PC-3 (cell line): ENCODE data around the gene TMEM150A. TPM values are rescaled to one million over a fixed set of nuclear protein-coding genes. Genes with fewer than 3 reads are reported as not detected.

Source experiments
- ATAC-seq: fragments of 200-7000 bp; cut with Tn5 transposase; 2 replicates; pipeline ENCODE4 v1.9.1; 2020; ENCODE audit warnings: mild to moderate bottlenecking, moderate library complexity
- BruUV-seq: library from RNA; stranded (reverse); fragments of 400-500 nt; replicated peaks from 2 replicates; lab custom pipeline; 2021; lab: Mats Ljungman, UMichigan
- CTCF ChIA-PET: fragments of 300-600 bp; sonication (Branson Sonifier 250); formaldehyde crosslinking; loops from one replicate; lab custom pipeline; 2022; ENCODE audit warnings: antibody characterized with exemption; lab: Charles Lee
- POLR2A ChIA-PET: fragments of 300-600 bp; sonication (Branson Sonifier 250); formaldehyde crosslinking; loops from one replicate; lab custom pipeline; 2022; ENCODE audit warnings: antibody characterized with exemption; ENCODE audit not compliant: unreplicated experiment; lab: Charles Lee
- DNase-seq: peaks from one replicate; pipeline ENCODE4 v3.0.0-alpha.2; 2015
- H2AFZ ChIP-seq: fragments of 300-600 bp; sonication (generic); 2 replicates; pipeline ENCODE4 v1.6.0; 2016; ENCODE audit warnings: antibody characterized with exemption, low read length
- H3F3A ChIP-seq: fragments of 300-600 bp; sonication (generic); one replicate; pipeline ENCODE4 v1.6.0; 2017; ENCODE audit warnings: antibody characterized with exemption, low read length, control low read depth, mild to moderate bottlenecking; ENCODE audit not compliant: unreplicated experiment
- H3K27ac ChIP-seq: fragments of 300-600 bp; sonication (generic); 2 replicates; pipeline ENCODE4 v1.5.1; 2016; ENCODE audit warnings: mild to moderate bottlenecking, low read length
- H3K27me3 ChIP-seq: fragments of 300-600 bp; sonication (generic); 2 replicates; pipeline ENCODE4 v1.6.1; 2016; ENCODE audit warnings: low read length, mixed read lengths
- H3K36me3 ChIP-seq: fragments of 300-600 bp; sonication (generic); 2 replicates; pipeline ENCODE4 v1.6.1; 2016; ENCODE audit warnings: low read depth, mixed run types, low read length, mixed read lengths
- H3K4me1 ChIP-seq: fragments of 300-600 bp; sonication (generic); 2 replicates; pipeline ENCODE4 v1.5.1; 2016; ENCODE audit warnings: low read length; ENCODE audit not compliant: insufficient read depth
- H3K4me2 ChIP-seq: fragments of 300-600 bp; sonication (generic); 2 replicates; pipeline ENCODE4 v1.6.0; 2016; ENCODE audit warnings: low read length
- H3K4me3 ChIP-seq: fragments of 300-600 bp; sonication (generic); 2 replicates; pipeline ENCODE4 v1.5.1; 2016; ENCODE audit warnings: mild to moderate bottlenecking, low read length, mixed read lengths
- H3K79me2 ChIP-seq: fragments of 300-600 bp; sonication (generic); 2 replicates; pipeline ENCODE4 v1.6.1; 2017; ENCODE audit warnings: low read length, mixed read lengths
- H3K9ac ChIP-seq: fragments of 300-600 bp; sonication (generic); 2 replicates; pipeline ENCODE4 v1.6.0; 2016; ENCODE audit warnings: mild to moderate bottlenecking, low read length
- H3K9me2 ChIP-seq: fragments of 300-600 bp; sonication (generic); replicated peaks from 2 replicates; pipeline ENCODE4 v1.6.1; 2016; ENCODE audit warnings: mixed run types, low read length, mixed read lengths
- H3K9me3 ChIP-seq: fragments of 300-600 bp; sonication (generic); 2 replicates; pipeline ENCODE4 v1.6.1; 2016; ENCODE audit warnings: low read length, mixed read lengths
- H4K20me1 ChIP-seq: fragments of 300-600 bp; sonication (generic); 2 replicates; pipeline ENCODE4 v1.6.1; 2016; ENCODE audit warnings: low read length, mixed read lengths
- EZH2 ChIP-seq: fragments of 300-600 bp; sonication (generic); IDR thresholded peaks from one replicate; pipeline ENCODE4 v1.6.1; 2017; ENCODE audit warnings: antibody characterized with exemption, mild to moderate bottlenecking, low read length; ENCODE audit not compliant: unreplicated experiment
- EZH2phosphoT487 ChIP-seq: fragments of 300-600 bp; sonication (generic); IDR thresholded peaks from 2 replicates; pipeline ENCODE4 v1.6.1; 2018; ENCODE audit warnings: mild to moderate bottlenecking, antibody characterized with exemption, low read length, borderline replicate concordance
- intact Hi-C: fragments of 100-400 bp; cut with micrococcal nuclease; formaldehyde crosslinking; loops from 2 replicates; pipeline ENCODE4 v1.9.0; 2023
- total RNA-seq: library from RNA; depleted of rRNA; stranded (reverse); fragments of >200 nt; gene quantifications from 2 replicates; pipeline ENCODE4 v1.2.3, GENCODE V29; 2014
- TF ChIP-seq, protein P1 (sequence below): fragments of 300-600 bp; sonication (generic); conservative IDR thresholded peaks from 2 replicates; pipeline ENCODE4 v1.5.1; 2017; ENCODE audit warnings: antibody characterized with exemption, low read depth, mild to moderate bottlenecking, low read length

The TMEM150A gene
- total RNA-seq, 1 experiment from 2014 or later: 4.9 TPM

DNA sequence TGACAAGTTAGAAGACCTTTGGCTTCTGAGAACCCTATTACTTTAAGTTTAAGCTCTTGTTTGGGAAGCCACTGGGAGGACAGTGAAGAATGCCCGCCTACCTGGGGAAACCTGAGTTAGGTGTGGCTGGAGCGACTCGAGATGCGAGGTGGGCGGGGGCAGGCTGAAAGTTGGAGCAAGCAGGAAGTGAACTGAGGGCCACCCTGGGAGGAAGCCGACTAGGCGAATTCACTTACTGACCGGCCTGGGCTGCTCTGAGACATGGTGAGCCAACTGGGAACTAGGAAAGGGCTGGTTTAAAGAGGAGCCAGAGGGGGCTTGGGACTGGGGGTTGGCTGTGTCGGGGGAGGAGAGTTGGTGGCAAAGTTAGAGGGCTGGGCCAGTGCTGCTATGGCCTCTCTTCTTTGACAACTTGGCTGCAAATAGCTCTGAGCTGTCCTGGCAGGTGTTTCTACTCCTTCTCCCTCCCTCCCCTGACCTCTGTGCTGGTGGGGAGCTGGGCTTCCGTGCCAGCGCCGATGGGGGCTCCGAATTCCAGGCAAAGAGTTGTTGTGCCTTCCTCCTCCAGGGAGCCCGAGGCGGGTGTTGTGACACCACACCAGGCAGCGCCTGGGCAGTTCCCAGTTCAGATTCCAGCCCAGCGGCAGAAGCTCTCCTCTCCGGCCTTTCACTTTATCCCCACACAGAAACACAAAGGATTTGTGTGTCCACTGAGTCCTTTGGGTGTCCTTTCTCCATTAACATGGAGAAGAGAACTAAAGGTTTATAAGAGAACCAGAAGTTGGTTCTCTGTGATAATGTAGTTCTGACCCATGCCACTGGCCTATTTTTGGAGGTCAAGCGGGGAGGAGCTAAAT lies 24.9 kb downstream of the TMEM150A start, which contains the start of gene VAMP8:
TSS of gene VAMP8 (plus strand) at position 201 of the 857 bp plus-strand sequence. CDS start at position 262, 61 bp downstream.
- peak; percentile 90 for ATAC-seq

GRCh38 chr2:85577063-85577385 lies 25.5 kb downstream of the TMEM150A start:
- no peaks in the 10 kb centered on the region for H3K36me3 ChIP-seq
- H3K9me3 ChIP-seq: no peaks in the 10 kb centered on the region
- BruUV-seq: TSS peak; percentile 35
- no peaks in the 10 kb centered on the region for H3K27me3 ChIP-seq
- H3K4me3 ChIP-seq: peak overlapping the region; percentile 73
- peaks cover 24% of the 10 kb centered on the region for H3K79me2 ChIP-seq
- H3K9ac ChIP-seq: peak overlapping the region; percentile 69; the same call in 1 of the 2 replicates
- H3K4me1 ChIP-seq: peaks cover 18% of the 10 kb centered on the region
- H3K9me2 ChIP-seq: no peaks in the 10 kb centered on the region
- CTCF ChIA-PET: no interaction called here
- H4K20me1 ChIP-seq: no peaks in the 10 kb centered on the region
- ATAC-seq: no peak
- H3F3A ChIP-seq: no peaks in the 10 kb centered on the region
- no peak for DNase-seq
- intact Hi-C loops: loop anchor here (1.0 kb wide), 1 partner anchor 16 kb away; the partner anchor contains the start of gene GGCX
- peak overlapping the region; percentile 85 for H3K4me2 ChIP-seq
- H2AFZ ChIP-seq: peak overlapping the region; percentile 73
- no peak for TF ChIP-seq EZH2phosphoT487
- no peak for TF ChIP-seq EZH2
- TF ChIP-seq, protein P1, sequence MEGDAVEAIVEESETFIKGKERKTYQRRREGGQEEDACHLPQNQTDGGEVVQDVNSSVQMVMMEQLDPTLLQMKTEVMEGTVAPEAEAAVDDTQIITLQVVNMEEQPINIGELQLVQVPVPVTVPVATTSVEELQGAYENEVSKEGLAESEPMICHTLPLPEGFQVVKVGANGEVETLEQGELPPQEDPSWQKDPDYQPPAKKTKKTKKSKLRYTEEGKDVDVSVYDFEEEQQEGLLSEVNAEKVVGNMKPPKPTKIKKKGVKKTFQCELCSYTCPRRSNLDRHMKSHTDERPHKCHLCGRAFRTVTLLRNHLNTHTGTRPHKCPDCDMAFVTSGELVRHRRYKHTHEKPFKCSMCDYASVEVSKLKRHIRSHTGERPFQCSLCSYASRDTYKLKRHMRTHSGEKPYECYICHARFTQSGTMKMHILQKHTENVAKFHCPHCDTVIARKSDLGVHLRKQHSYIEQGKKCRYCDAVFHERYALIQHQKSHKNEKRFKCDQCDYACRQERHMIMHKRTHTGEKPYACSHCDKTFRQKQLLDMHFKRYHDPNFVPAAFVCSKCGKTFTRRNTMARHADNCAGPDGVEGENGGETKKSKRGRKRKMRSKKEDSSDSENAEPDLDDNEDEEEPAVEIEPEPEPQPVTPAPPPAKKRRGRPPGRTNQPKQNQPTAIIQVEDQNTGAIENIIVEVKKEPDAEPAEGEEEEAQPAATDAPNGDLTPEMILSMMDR: no peak
- H3K27ac ChIP-seq: peak overlapping the region; percentile 20; the same call in 1 of the 2 replicates
- POLR2A ChIA-PET: interaction anchor here (0.6 to 1.4 kb wide), 4 partner anchors 10 to 509 kb away, joined by 4 to 14 read pairs (median 4); no protein-coding TSS in a partner anchor

More for the DNA sequence above, 24.9 kb downstream of the TMEM150A start, which contains the start of gene VAMP8:
- BruUV-seq: TSS peak; percentile 57
- peak within 1 kb of the TSS; percentile 73 for H2AFZ ChIP-seq
- DNase-seq: peak; percentile 80
- no peaks in the 10 kb centered on the region for H3K9me2 ChIP-seq
- peak within 1 kb of the TSS; percentile 85 for H3K4me2 ChIP-seq
- H3K27me3 ChIP-seq: no peaks in the 10 kb centered on the region
- intact Hi-C loops: loop anchor here (1.0 kb wide), 1 partner anchor 16 kb away; the partner anchor contains the start of gene GGCX
- POLR2A ChIA-PET: interaction anchor here (0.5 to 1.4 kb wide), 5 partner anchors 10 to 509 kb away, joined by 3 to 14 read pairs (median 4); partner anchors contain the start of gene CAPG
- no peaks in the 10 kb centered on the region for H3K9me3 ChIP-seq
- peaks cover 24% of the 10 kb centered on the region for H3K79me2 ChIP-seq
- H4K20me1 ChIP-seq: no peaks in the 10 kb centered on the region
- no peaks in the 10 kb centered on the region for H3F3A ChIP-seq
- H3K36me3 ChIP-seq: no peaks in the 10 kb centered on the region
- H3K4me1 ChIP-seq: peaks cover 18% of the 10 kb centered on the region
- H3K27ac ChIP-seq: peak within 1 kb of the TSS; percentile 20
- CTCF ChIA-PET: no interaction called here
- peak within 1 kb of the TSS; percentile 73 for H3K4me3 ChIP-seq
- TF ChIP-seq EZH2 (no peak), EZH2phosphoT487 (no peak)
- TF ChIP-seq, protein P1: no peak
- H3K9ac ChIP-seq: peak within 1 kb of the TSS; percentile 69
